GM19023 (cell line): ENCODE measurements around the gene EME1.

Experiments
- ATAC-seq: cut with Tn5 transposase; IDR thresholded peaks from one replicate; pipeline ENCODE4 v1.9.1; 2021; ENCODE audit warnings: mild to moderate bottlenecking, moderate library complexity; ENCODE audit not compliant: unreplicated experiment

EME1 gene

DNA sequence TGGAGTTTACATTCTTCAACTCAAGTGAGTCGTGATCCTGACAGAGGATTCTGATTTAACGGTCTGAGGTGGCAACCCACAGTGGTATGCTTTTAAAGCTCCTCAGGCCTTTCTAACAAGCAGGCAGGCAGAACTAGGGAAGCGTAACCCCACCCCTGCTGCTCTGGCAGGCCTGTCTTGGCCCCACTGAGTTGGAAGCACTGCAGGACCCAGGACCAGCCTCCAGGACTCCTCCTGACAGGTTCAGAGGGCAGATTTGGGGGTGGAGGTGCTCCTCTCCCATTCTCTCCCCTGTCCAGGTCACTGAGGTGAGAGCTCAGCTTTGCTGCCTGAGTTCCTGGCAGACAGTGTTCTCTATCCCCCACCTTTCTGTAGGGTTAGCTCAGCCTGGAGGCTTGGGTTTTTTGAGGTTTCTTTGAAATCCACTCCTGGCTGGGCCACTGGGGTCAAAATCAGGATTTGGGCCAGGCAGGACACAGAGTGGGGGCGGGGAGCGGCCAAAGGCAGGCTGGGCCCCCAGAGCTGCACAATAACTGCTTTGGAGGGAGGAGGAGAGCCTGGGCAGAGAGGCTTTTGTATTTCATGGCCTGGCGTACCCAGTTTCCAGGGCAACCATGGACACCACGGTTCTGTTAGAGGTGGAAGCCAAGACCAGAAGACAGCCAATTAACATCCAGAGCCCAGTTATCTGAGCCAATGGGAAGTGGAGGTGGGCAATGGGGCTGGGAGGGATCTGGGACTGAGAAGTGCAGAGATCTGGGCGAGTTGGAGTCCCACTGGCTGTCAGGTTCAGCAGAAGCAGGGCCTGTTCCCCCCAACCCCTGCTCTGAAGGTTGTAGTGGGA is 9.6 kb upstream of the EME1 start:
- no peak for ATAC-seq

GRCh38 chr17:50364061-50364458 is 9.0 kb upstream of the EME1 start:
- no peak for ATAC-seq

GRCh38 chr17:50364715-50365114 is 8.3 kb upstream of the EME1 start:
- ATAC-seq = no peak

DNA sequence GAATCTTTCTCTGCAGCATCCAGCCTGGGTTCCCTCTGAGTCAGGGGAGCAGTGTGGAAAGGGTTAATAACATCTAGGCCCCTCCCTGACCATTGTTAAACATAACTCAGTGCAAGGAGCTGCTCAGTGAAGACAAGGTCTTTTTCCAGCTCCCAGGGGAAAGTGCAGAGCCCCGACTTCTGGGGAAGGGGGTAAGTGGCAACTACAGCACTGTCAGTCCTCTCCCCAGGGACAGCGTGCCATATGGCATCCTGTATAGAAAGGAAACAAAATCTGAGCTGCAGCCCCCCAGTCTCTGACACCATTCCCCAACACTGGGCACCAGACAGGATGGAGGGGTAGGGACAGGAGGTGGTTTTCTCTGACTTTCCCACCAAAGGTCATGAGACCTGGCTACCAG is 7.9 kb upstream of the EME1 start:
- no peak for ATAC-seq

GRCh38 chr17:50365649-50366393 is 7.2 kb upstream of the EME1 start:
- no peak for ATAC-seq

- ATAC-seq = no peak
Measured at GRCh38 chr17:50367401-50367800, 5.6 kb upstream of the EME1 start.

GRCh38 chr17:50370052-50370451 is 3.0 kb upstream of the EME1 start:
- no peak for ATAC-seq

DNA sequence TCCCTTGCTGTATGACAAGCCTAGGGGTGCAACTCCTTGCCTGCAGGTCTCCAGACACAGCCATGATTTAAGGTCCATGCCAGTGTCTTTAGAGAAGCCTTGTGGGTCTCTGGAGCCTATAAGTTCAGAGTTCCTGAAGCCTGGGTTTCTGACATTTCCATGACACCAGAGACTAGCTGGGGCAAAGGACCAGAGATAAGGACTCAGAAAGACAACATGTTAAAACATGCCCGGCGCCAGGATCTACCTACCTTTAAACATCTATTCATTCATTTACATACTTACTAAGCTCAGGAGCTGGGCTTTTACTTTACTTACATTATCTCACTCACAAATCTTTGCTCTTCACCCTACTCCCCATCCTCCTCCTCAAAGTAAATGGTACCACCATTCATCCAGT is 1.5 kb upstream of the EME1 start:
- no peak for ATAC-seq

- ATAC-seq = no peak
Measured at GRCh38 chr17:50372222-50372757, 739 bp upstream of the EME1 start.

GRCh38 chr17:50373705-50374104 is 676 bp downstream of the EME1 start:
- ATAC-seq = no peak

- ATAC-seq = no peak
Measured at GRCh38 chr17:50375858-50376538, 3.0 kb downstream of the EME1 start.

GRCh38 chr17:50379351-50380132 is 6.5 kb downstream of the EME1 start:
- ATAC-seq = no peak

DNA sequence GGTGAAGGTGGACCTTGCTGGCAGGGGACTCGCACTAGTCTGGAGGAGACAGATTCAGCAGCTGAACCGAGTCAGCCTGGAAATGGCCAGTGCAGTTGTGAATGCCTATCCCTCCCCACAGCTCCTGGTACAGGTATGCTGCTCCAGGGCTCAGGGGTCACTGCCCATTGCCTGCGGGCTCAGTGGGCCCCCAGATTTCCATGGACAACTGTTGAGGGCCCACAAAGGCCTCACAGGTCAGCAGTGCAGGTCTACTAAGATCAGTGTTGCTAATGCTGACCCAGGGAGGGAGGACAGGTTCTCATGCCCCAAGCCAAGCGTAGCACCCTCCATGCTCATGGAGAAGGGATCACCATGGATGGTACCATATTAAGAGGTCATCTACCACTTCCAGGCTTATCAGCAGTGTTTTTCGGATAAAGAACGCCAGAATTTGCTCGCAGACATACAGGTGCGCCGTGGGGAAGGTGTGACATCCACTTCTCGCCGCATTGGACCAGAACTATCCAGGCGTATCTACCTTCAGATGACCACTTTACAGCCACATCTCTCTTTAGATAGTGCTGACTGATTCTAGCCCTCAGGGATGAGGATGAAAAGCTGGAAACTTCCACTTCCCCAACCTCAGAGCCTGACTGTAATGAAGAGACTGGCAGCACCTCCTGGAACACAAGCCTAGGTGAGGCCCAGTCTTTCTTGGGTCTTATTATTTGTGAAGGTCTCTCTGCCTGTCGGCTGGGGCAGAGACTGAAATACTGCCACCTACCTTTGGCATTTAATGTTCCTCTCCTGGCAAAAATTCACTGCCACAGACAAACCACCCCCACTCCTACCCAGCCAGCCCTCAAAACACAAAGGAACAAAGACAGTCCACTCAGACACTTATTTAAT is 7.6 kb downstream of the EME1 start:
- ATAC-seq = no peak

GRCh38 chr17:50381260-50381815 is 8.3 kb downstream of the EME1 start:
- ATAC-seq = no peak

DNA sequence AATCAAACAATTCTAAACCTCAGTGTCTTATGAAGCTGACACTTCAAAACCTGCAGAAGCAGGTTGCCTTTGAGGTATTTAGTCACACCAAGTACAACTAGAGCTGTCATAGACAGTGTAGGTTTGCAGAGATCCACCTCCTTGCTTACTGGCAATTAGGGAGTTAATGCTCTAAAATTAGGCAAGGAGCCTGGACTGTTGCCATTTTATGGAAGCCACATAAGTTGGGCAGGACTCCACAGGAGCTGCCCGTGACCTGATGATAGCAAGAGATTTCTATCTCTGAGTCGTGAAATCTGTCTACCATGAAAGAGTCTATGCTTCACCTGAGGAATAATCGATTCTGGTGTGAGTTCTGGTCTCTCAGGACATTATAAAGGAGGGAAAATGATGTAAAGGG is 8.9 kb downstream of the EME1 start:
- no peak for ATAC-seq

GRCh38 chr17:50382931-50383330 is 9.9 kb downstream of the EME1 start:
- ATAC-seq = no peak

DNA sequence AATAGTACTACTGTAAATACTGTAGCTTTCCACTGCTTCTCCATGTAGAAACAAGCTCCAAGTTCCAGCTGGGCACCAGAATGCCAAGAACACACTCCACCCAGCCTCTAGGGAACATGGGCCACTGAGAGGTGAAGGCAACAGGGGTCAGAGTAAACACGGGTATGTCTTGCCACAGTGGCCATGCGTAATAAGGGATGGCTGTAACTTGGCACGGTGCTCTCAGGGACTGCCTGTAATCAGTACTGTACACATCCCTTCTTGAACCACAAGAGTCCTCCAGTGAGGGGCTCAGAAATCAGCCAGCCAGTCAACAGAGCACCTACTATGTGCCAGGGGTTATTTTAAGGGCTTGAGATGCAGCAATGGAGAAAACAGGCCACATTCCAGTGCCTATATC is 13.5 kb downstream of the EME1 start:
- ATAC-seq = no peak

- ATAC-seq = no peak
Measured at GRCh38 chr17:50388728-50389127, 15.7 kb downstream of the EME1 start.

GRCh38 chr17:50389534-50389933 is 16.5 kb downstream of the EME1 start:
- no peak for ATAC-seq
